ENCODE measurements around the gene ACOXL.
"Not testable (repeated sequence)": the region's sequence is repeated elsewhere in the genome, so short reads cannot be mapped to it uniquely, and the experiment has no call there.

Gene ACOXL

GRCh38 chr2:110732422-110733413, at the start of gene ACOXL:
ACOXL (plus strand) TSS chr2:110732573; CDS start chr2:110768390, 35,817 bp downstream.
- no peak for DNase-seq

DNA sequence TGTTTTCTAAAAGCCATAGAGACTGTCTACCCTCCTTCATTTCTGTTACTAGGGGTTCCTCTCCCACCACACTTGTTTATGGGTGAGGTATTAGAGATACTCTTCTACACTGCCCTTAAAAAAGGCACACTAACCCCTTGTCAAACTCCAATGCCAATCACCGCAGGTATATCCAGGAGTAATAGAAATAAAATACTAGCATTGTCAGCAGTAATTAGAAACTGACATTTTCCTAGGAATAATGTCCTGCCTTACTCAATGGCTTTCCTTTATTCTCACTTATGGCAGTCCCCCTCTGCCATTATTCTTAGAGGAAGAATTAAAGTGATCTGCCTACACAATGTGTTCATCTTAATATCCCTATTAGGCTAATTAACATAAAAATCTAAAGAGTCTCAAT, 49.5 kb upstream of the ACOXL start:
- DNase-seq: no peak

DNA sequence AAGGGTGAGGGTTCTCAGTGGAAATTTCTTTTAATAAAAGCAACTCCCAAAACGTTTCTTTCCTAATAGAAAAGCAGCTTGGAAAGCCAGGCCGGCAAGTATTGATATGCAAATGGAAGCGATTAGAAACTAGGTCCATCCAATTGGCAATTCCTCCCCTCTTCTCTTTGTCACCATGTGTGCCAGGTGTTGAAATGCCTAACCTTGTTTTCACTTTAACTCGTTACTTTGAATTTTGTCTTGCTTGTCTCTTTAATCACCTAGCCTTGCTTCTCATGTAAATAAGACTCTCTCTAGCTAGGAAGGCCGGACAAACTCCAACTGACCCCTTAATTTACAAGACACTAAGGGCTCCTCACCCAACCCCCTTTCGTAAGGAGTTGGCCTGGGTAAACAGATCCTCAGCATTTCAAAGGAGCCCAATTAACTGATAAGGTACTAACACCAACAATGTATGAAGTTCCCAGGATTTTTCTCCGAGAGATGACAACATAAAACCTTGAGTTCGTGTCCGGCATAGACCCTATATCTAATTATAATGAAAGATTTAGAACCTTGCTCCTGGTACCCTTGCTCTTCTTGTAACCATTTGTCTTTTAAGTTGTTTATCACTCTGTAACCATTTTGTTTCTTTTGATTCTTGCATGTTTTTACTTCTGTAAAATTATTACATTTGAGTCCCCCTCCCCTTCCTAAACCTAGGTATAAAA, 44.4 kb upstream of the ACOXL start:
- not testable (repeated sequence) for DNase-seq

DNA sequence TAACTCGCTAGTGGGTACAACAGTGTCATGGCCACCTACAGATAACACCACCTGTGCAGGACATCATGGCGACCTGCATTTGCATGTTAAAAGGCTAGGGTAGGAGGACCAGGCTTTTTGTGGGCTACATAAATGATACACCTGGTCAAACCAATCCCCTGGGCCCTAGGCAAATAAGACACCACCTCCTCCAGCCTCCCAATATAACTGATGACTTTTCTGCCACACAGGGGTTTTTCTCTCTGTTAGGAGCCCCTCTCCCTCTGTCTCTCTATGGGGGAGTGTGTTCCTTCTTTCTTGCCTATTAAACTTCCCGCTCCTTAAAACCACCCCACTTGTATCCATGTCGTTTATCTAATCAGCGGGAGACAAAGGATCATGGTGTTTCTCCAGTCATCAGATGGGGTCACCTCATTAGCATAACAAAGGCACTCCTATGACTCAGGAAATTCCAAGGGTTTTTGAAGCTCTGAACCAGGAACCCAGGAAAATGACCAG, 43.7 kb upstream of the ACOXL start:
- DNase-seq: no peak

DNA sequence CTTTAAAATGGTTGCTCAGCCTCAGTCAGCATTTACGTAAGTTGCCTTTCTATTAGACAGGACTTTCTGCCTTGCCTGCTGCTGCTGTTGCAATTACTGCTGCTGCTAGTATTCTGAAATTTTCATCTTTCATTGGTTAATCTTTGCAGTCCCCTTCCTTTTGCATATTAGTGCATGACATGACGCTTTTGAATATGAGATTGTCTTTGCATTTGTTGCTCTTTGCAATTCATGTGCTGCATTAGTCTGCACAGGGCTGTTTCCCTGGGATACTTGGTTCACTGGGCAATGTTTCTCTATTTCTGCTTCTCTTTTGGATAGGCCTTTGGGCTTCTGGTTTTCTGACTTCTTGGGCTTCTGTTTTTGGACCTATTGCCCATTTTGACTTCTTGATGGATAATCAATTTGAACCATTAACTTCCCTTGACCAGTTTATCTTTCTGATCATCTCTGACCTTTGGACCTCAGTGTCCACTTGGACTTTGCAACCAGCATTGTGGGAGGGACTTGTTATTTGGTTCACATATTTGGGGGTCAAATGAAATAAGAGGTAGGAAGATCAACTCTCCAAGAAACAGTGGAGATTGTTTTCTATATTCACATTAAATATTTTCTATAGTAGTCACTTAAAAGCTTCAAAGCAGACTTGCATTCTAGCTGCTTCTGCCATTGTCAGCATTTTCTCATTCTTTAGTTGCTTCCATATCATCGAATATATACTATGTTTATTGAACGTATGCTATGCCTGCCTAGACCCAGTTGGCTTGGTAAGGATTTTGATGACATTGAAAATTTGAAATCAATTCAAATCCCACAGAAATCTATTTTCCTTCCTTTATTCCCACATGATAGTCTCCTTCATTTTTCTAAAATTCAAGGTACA, 42.0 kb upstream of the ACOXL start:
- no peak for DNase-seq

GRCh38 chr2:110691612-110692258, 40.6 kb upstream of the ACOXL start:
- DNase-seq: no peak

GRCh38 chr2:110695146-110695898, 37.1 kb upstream of the ACOXL start:
- DNase-seq: not testable (repeated sequence)

GRCh38 chr2:110698253-110698652, 34.1 kb upstream of the ACOXL start:
- DNase-seq: not testable (repeated sequence)

- DNase-seq: no peak
Observed at GRCh38 chr2:110702514-110703380, 29.6 kb upstream of the ACOXL start.

- DNase-seq: no peak
Observed at GRCh38 chr2:110707386-110707965, 24.9 kb upstream of the ACOXL start.

- no peak for DNase-seq
Observed at GRCh38 chr2:110708455-110708854, 23.9 kb upstream of the ACOXL start.

- no peak for DNase-seq
Observed at GRCh38 chr2:110712737-110713136, 19.6 kb upstream of the ACOXL start.

- no peak for DNase-seq
Observed at GRCh38 chr2:110713513-110714362, 18.6 kb upstream of the ACOXL start.

GRCh38 chr2:110714452-110715224, 17.7 kb upstream of the ACOXL start:
- DNase-seq: no peak

- no peak for DNase-seq
Observed at GRCh38 chr2:110716959-110717645, 15.3 kb upstream of the ACOXL start.

- DNase-seq: no peak
Observed at GRCh38 chr2:110717734-110718133, 14.6 kb upstream of the ACOXL start.

GRCh38 chr2:110718382-110718781, 14.0 kb upstream of the ACOXL start:
- no peak for DNase-seq
